Measurements from ENCODE around the gene SEPTIN14.
"Not testable (repeated sequence)": the region's sequence is repeated elsewhere in the genome, so short reads cannot be mapped to it uniquely, and the experiment has no call there.

Gene SEPTIN14

DNA sequence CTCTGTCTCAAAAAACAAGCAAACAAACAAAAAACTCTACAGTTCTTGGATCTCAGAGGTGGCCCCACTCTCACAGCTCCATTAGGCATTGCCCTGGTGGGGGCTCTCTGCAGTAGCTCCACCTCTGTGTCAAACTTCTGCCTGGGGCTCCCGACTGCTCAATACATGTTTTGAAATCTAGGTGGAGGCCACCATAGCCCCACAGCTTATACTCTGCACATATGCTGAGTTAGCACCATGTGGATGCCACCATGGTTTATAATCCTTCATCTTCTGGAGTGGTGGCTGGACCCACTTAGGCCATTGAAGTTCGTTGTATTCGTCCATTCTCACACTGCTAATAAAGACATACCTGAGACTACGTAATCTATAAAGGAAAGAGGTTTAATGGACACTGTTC is 78.4 kb downstream of the SEPTIN14 start:
- DNase-seq (ENCODE audit: low spot score): no peak

DNA sequence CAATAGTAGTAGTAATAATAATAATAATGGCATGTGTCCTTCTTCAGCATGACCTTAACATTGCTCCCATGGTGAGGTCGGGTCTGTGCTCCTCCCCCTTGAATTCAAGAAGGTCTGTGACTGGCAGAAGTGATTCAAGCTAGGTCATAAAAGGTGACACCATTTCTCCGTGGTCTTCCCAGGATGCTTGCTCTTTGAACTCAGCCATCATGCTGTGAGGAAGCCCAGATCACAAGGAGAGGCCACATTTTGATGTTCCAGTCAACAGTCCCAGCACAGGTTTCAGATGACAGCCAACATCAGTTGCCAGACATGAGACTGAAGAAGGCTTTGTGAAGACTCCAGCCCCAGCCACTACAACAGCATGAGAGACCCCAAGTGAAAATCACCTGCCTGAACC is 83.9 kb downstream of the SEPTIN14 start:
- no peak for DNase-seq (ENCODE audit: low spot score)

GRCh38 chr7:55776196-55776595 is 86.4 kb downstream of the SEPTIN14 start:
- no peak for DNase-seq (ENCODE audit: low spot score)

DNA sequence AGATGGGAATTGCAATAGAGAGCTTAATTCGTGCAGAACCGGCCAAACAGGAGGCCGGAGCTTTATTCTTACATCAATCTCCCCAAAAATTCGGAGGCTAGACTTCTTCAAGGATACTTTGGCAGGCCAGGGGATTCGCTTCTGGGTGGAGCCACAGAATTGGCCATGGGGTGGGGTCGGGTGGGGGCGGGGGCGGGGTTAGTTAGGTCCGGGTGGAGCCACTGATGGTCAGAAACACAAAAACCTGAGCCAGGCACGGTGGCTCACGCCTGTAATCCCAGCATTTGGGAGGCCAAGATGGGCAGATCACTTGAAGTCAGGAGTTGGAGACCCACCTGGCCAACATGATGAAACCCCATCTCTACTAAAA is 87.5 kb downstream of the SEPTIN14 start:
- DNase-seq (ENCODE audit: low spot score): no peak

DNA sequence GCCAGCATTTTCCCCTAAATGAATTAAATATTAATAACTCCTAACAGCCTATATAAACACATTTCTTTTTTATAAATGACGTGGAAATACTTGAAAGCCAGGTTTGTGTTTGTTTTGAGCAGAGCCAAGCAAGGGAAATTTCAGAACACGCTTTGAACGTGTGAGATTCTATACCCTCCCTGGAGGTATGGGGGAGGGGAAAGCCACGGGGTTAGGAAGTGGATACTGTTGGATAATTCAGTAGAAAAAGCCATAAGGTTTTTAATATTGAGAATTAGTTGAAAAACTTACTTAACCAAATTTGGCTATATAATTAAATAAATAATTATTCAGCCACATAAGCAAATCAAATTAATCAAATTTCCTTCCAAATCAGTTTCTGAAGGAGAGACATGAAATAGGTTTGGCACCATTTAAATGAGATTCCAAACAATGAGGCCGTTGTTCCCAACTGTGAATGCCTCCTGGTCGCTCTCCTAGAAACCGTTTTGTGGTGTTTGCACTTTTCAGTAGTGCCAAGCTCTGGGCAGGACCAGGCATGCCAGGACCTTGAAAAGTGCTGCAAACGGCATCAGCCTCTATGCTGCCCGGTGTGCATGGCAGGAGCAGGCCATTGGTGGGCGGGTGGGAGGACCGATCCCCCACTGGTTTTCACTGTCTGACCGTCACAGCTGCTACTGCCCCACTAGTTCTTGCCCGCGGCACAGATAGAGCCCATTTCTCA is 88.1 kb downstream of the SEPTIN14 start:
- DNase-seq (ENCODE audit: low spot score): no peak

GRCh38 chr7:55770778-55771177 is 91.8 kb downstream of the SEPTIN14 start:
- DNase-seq (ENCODE audit: low spot score): no peak

- not testable (repeated sequence) for DNase-seq (ENCODE audit: low spot score)
Observed at GRCh38 chr7:55753274-55753862, 109.2 kb downstream of the SEPTIN14 start.

DNA sequence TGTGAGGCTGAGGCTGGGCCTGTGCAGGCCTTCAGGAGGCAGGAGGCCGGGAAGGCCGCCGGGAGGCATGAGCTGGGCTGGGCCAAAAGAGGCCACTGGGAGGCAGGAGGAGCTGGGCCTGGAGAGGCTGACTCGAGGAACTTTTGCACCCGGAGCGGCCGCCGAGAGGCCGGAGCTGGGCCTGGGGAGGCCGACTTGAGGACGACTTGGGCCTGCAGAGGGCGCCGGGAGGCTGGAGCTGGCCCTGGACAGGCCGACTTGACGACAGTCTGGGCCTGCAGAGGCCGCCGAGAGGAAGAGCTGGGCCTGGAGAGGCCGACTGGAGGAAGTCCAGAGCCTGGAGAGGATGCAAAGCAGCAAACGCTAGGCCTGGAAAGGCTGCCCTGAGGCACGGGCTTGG is 117.8 kb downstream of the SEPTIN14 start:
- not testable (repeated sequence) for DNase-seq (ENCODE audit: low spot score)
